CD4-positive, alpha-beta T cell (primary cell): ENCODE measurements around the gene C22orf31. TPM values are rescaled to one million over a fixed set of nuclear protein-coding genes. Genes with fewer than 3 reads are reported as not detected.

ENCODE experiments used
- ATAC-seq: fragments of 200-7000 bp; cut with Tn5 transposase; one replicate; pipeline ENCODE4 v1.10.0; 2022; ENCODE audit warnings: mild to moderate bottlenecking; ENCODE audit not compliant: poor library complexity
- CTCF ChIA-PET: fragments of 350-600 bp; sonication (Branson Sonifier 250); formaldehyde crosslinking; loops from one replicate; lab custom pipeline; 2021; ENCODE audit warnings: antibody characterized with exemption, inconsistent platforms; lab: Charles Lee
- POLR2A ChIA-PET: fragments of 350-600 bp; sonication (Branson Sonifier 250); formaldehyde crosslinking; loops from one replicate; lab custom pipeline; 2021; ENCODE audit warnings: antibody characterized with exemption, inconsistent platforms; lab: Charles Lee
- DNase-seq, 14 experiments: peaks; one replicate each; pipeline ENCODE4 v3.0.0-alpha.2; 2013 to 2020; ENCODE audit warnings: mixed read lengths in 2 of 14
- H3K27ac ChIP-seq, 2 donors: one replicate each; pipeline versions ENCODE4 v1.5.1 to v1.7.0; 2013; ENCODE audit warnings: low read length in 2 of 2, low read depth in 1 of 2, mild to moderate bottlenecking in 1 of 2
- H3K27me3 ChIP-seq, 2 experiments: 1 replicate in 1 of 2; 2 replicates in 1 of 2; pipeline versions ENCODE4 v1.6.1 to v1.7.0; 2013; ENCODE audit warnings: low read length in 2 of 2, control low read depth in 1 of 2, mild to moderate bottlenecking in 1 of 2, moderate library complexity in 1 of 2; ENCODE audit not compliant: insufficient read depth in 2 of 2, control insufficient read depth in 1 of 2
- H3K36me3 ChIP-seq: one replicate; pipeline ENCODE4 v1.6.1; 2013; ENCODE audit warnings: low read length, control low read depth; ENCODE audit not compliant: insufficient read depth
- H3K4me1 ChIP-seq: one replicate; pipeline ENCODE4 v1.6.1; 2013; ENCODE audit warnings: low read length, control low read depth; ENCODE audit not compliant: insufficient read depth
- H3K4me3 ChIP-seq: one replicate; pipeline ENCODE4 v1.5.1; 2013; ENCODE audit warnings: mild to moderate bottlenecking, low read length, moderate library complexity
- H3K9me3 ChIP-seq, 2 experiments: 1 replicate in 1 of 2; 2 replicates in 1 of 2; pipeline versions ENCODE4 v1.6.1 to v1.7.0; 2013; ENCODE audit warnings: low read length in 2 of 2, mild to moderate bottlenecking in 2 of 2, control low read depth in 1 of 2, moderate library complexity in 1 of 2; ENCODE audit not compliant: control insufficient read depth in 1 of 2, insufficient read depth in 1 of 2
- H3K27ac Mint-ChIP-seq: one replicate; pipeline ENCODE4 v1.8.0; 2020; ENCODE audit warnings: mixed read lengths
- H3K27me3 Mint-ChIP-seq: one replicate; pipeline ENCODE4 v1.8.0; 2021; ENCODE audit warnings: mixed read lengths
- H3K36me3 Mint-ChIP-seq: one replicate; pipeline ENCODE4 v1.8.0; 2021; ENCODE audit warnings: low read depth, mixed read lengths
- H3K4me1 Mint-ChIP-seq: one replicate; pipeline ENCODE4 v1.8.0; 2021; ENCODE audit warnings: low read depth, mixed read lengths
- H3K4me3 Mint-ChIP-seq: one replicate; pipeline ENCODE4 v1.8.0; 2020; ENCODE audit warnings: mild to moderate bottlenecking, mixed read lengths
- H3K9me3 Mint-ChIP-seq: one replicate; pipeline ENCODE4 v1.8.0; 2020; ENCODE audit warnings: mixed read lengths
- CTCF ChIP-seq: fragments of 200-600 bp; IDR thresholded peaks from one replicate; pipeline ENCODE4 v1.8.0; 2022; ENCODE audit warnings: antibody characterized with exemption, mild to moderate bottlenecking
- intact Hi-C, 2 experiments: fragments of 100-400 bp; cut with DNase I in 1 of 2; cut with micrococcal nuclease in 1 of 2; formaldehyde crosslinking; loops; one replicate each; pipeline versions ENCODE4 v1.15.1 to v1.9.0; 2023 to 2025; cut with DNase I, micrococcal nuclease
- total RNA-seq, 174 experiments: library from RNA in 2 of 174; stranded (reverse) in 2 of 174; gene quantifications; one replicate each; pipeline ENCODE4 v1.2.3 and lab custom pipeline; 2021 to 2026

C22orf31 gene
- total RNA-seq, 2 experiments from 2014 or later = not detected

- Mint-ChIP-seq H3K9me3 (no peaks in the 10 kb centered on the region), H3K4me3 (no peak overlapping the region), H3K36me3 (no peaks in the 10 kb centered on the region), H3K27ac (no peak overlapping the region), H3K27me3 (peaks cover 59% of the 10 kb centered on the region), H3K4me1 (peaks cover 10% of the 10 kb centered on the region)
- Histone ChIP-seq H3K4me3 (no peak overlapping the region), H3K27me3 (peaks cover 22 to 44% of the 10 kb centered on the region in 2 experiments), H3K27ac (no peak overlapping the region), H3K36me3 (no peaks in the 10 kb centered on the region), H3K9me3 (peaks cover 0 to 2% of the 10 kb centered on the region in 2 experiments), H3K4me1 (peaks cover 6% of the 10 kb centered on the region)
- POLR2A ChIA-PET = no interaction called here
- TF ChIP-seq CTCF = no peak
- intact Hi-C loops = no loop called here
- CTCF ChIA-PET = no interaction called here
- DNase-seq (no peak), ATAC-seq (no peak)
Measured at GRCh38 chr22:29078869-29079207, 17.2 kb upstream of the C22orf31 start.

GRCh38 chr22:29078036-29078868, 16.6 kb upstream of the C22orf31 start:
- ATAC-seq (no peak), DNase-seq (no peak)
- intact Hi-C loops = no loop called here
- ChIA-PET CTCF (no interaction called here), POLR2A (no interaction called here)
- H3K27me3 Mint-ChIP-seq = peaks cover 62% of the 10 kb centered on the region
- Histone ChIP-seq H3K27ac (no peak overlapping the region), H3K9me3 (peaks cover 0 to 8% of the 10 kb centered on the region in 2 experiments), H3K4me1 (peaks cover 12% of the 10 kb centered on the region), H3K27me3 (peaks cover 28 to 50% of the 10 kb centered on the region in 2 experiments), H3K36me3 (no peaks in the 10 kb centered on the region), H3K4me3 (no peak overlapping the region)
- TF ChIP-seq CTCF = no peak
- H3K4me3 Mint-ChIP-seq = no peak overlapping the region
- no peaks in the 10 kb centered on the region for H3K9me3 Mint-ChIP-seq
- no peaks in the 10 kb centered on the region for H3K36me3 Mint-ChIP-seq
- H3K27ac Mint-ChIP-seq = no peak overlapping the region
- H3K4me1 Mint-ChIP-seq = peaks cover 11% of the 10 kb centered on the region

GRCh38 chr22:29074276-29074772, 12.7 kb upstream of the C22orf31 start:
- DNase-seq = no peak
- no peak overlapping the region for H3K27ac ChIP-seq
- ChIA-PET CTCF (no interaction called here), POLR2A (no interaction called here)
- Mint-ChIP-seq H3K4me3 (peak overlapping the region; percentile 80), H3K9me3 (no peaks in the 10 kb centered on the region), H3K27me3 (peaks cover 76% of the 10 kb centered on the region), H3K36me3 (no peaks in the 10 kb centered on the region), H3K4me1 (peaks cover 28% of the 10 kb centered on the region), H3K27ac (no peak overlapping the region)
- H3K4me3 ChIP-seq = no peak overlapping the region
- H3K27me3 ChIP-seq = peaks cover 39 to 54% of the 10 kb centered on the region in 2 experiments
- intact Hi-C loops = loop anchor here in 1 of 2 experiments (5.0 kb wide), 1 partner anchor 332 kb away; the partner anchor contains the start of genes CHEK2 and HSCB
- H3K4me1 ChIP-seq = peaks cover 33% of the 10 kb centered on the region
- ATAC-seq = no peak
- no peak for TF ChIP-seq CTCF
- H3K36me3 ChIP-seq = no peaks in the 10 kb centered on the region
- peaks cover 0 to 14% of the 10 kb centered on the region in 2 experiments for H3K9me3 ChIP-seq
